UCSD-AML1 (cell line): ENCODE results near the gene TMEM31.
A peak's percentile ranks its signal among the peaks of the same experiment; 100 is the strongest.

Experiments
- DNase-seq: peaks from one replicate; lab custom pipeline; 2025; ENCODE audit not compliant: unreplicated experiment; lab: John Stamatoyannopoulos, UW

Gene TMEM31

GRCh38 chrX:103710609-103711008, at the start of gene TMEM31:
Gene TMEM31, plus strand, starts transcription at chrX:103710909. Its CDS starts 1,350 bp downstream, at chrX:103712259.
- no peak for DNase-seq

GRCh38 chrX:103663981-103664762, 46.5 kb upstream of the TMEM31 start:
- DNase-seq: no peak

GRCh38 chrX:103666202-103667107, 44.3 kb upstream of the TMEM31 start:
- DNase-seq: no peak

GRCh38 chrX:103669745-103670144, 41.0 kb upstream of the TMEM31 start:
- DNase-seq: no peak

GRCh38 chrX:103674531-103675454, 35.9 kb upstream of the TMEM31 start:
- no peak for DNase-seq

- no peak for DNase-seq
Observed at GRCh38 chrX:103678199-103678993, 32.3 kb upstream of the TMEM31 start.

GRCh38 chrX:103681443-103681842, 29.3 kb upstream of the TMEM31 start:
- no peak for DNase-seq

- DNase-seq: no peak
Observed at GRCh38 chrX:103685396-103685795, 25.3 kb upstream of the TMEM31 start.

GRCh38 chrX:103686199-103687072, 24.3 kb upstream of the TMEM31 start, which contains the start of gene MORF4L2:
Gene MORF4L2, minus strand, starts transcription at chrX:103686699. Its CDS starts 9,672 bp downstream, at chrX:103677027.
- peak; percentile 82 for DNase-seq

- peak; percentile 90 for DNase-seq
Observed at GRCh38 chrX:103687073-103687695, 23.5 kb upstream of the TMEM31 start.

GRCh38 chrX:103687696-103688201, 23.0 kb upstream of the TMEM31 start:
- DNase-seq: peak; percentile 48

GRCh38 chrX:103688946-103689345, 21.8 kb upstream of the TMEM31 start:
- DNase-seq: no peak

- no peak for DNase-seq
Observed at GRCh38 chrX:103691059-103691458, 19.6 kb upstream of the TMEM31 start.

- no peak for DNase-seq
Observed at GRCh38 chrX:103697687-103698086, 13.0 kb upstream of the TMEM31 start.

GRCh38 chrX:103699243-103699642, 11.5 kb upstream of the TMEM31 start:
- DNase-seq: no peak

- no peak for DNase-seq
Observed at GRCh38 chrX:103704863-103705262, 5.8 kb upstream of the TMEM31 start.

- DNase-seq: no peak
Observed at GRCh38 chrX:103716962-103717361, 6.3 kb downstream of the TMEM31 start.

GRCh38 chrX:103718120-103718519, 7.4 kb downstream of the TMEM31 start:
- DNase-seq: no peak
